NOMO-1 treated with DMSO at 0.1 percent for 48 hours (cell line): ENCODE data around the gene DLG2.

Source experiments
- DNase-seq: peaks from one replicate; lab custom pipeline; 2025; ENCODE audit not compliant: unreplicated experiment; lab: John Stamatoyannopoulos, UW

The DLG2 gene

DNA sequence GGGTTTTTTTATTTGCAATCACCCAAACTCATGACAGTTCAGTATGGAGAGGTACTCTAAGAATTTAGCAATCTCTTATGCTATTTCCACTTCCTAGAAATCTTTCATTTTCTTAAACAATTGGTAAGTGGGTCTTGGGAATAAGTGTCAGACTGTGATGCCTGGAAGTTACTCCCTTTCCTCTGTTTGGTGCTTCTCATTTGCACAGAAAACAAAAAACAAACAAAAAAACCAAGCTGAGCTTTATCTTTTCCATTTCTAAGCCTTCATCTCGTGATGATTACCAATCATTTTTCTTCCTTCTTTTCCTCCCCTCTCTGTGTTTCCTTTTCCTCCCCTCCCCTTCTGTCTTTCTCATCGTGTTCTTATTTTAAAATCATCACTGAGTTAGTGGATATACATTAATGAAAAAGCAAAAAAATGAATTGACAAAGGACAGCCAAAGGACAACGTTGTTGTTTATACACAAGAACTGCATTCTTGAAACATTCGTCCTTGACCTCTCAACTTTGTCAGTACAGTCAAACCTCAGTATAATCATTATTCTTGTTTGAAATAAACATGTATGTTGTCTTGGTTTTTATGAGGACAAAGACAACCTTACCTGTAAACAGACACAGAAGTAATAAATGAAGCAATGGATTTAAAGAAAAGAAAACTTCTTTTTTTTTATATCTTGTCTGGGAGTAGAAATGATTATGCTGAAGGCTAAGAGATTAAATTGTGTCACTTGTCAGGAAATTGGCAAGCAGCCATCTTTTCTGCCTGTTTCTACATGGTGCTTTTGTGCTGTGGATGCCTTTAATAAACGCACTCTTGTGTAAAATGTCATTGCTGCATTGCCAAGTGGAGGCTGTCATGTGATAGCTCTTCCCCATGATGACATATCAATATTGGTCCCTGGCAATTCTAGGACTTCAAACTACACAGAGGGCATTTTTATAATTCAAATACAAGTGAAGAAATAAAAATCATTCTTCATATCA is 1537.8 kb downstream of the DLG2 start:
- no peak for DNase-seq

DNA sequence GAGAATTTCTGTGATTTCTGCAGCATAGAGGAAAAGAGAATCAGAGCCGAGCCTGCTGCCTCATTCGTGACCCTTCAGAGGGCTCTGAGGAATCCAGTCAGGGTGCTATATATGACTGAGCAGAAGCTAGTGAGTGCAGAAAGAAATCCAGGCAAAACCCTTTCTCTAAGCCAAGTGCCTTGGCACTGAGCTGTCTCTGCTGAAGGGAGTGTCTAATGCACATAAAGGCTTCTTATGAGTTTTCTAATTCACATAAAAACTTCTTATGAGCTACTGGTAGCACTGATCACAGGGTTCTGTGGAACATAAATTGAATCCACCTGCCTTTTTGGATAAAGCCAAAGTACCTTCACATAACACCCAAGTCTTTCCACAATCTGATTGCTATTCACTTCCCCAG is 1555.3 kb downstream of the DLG2 start:
- DNase-seq, result no peak

DNA sequence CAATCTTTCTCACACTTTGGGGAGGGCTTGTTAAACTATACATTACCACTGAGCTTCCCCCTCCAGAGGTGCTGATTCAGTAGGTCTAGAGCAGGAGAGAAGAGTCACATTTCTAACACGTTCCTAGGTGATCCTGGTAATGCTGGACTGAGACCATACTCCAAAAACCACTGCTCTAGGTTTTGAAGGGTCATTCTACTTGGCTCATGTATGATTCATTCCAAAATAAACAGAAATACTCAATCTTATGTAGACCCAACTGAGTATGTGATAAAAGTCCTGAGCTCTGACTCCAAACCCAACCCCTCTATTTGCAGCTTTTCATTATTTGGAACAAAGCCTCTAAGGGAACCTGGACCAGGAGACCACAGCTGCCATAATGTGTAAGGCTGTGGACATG is 1558.1 kb downstream of the DLG2 start:
- no peak for DNase-seq

DNA sequence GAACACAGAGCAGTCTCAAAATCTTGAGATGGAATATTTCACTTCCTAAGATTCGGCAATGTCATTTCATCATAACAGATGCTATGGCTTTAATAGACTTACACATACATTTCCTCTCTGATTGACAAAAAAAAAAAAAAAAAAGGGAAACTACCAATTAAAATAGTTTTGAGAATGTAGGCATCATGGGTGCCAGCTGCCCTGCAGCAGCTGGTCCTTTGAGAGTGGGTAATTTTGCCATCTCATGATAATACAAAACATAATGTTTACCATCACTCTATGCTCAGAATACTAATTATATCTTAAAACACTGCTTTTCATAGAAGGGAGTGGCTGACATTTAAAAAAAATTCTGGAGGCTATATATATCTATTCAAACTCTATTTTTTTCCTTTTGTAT is 1565.4 kb downstream of the DLG2 start:
- DNase-seq, result no peak

DNA sequence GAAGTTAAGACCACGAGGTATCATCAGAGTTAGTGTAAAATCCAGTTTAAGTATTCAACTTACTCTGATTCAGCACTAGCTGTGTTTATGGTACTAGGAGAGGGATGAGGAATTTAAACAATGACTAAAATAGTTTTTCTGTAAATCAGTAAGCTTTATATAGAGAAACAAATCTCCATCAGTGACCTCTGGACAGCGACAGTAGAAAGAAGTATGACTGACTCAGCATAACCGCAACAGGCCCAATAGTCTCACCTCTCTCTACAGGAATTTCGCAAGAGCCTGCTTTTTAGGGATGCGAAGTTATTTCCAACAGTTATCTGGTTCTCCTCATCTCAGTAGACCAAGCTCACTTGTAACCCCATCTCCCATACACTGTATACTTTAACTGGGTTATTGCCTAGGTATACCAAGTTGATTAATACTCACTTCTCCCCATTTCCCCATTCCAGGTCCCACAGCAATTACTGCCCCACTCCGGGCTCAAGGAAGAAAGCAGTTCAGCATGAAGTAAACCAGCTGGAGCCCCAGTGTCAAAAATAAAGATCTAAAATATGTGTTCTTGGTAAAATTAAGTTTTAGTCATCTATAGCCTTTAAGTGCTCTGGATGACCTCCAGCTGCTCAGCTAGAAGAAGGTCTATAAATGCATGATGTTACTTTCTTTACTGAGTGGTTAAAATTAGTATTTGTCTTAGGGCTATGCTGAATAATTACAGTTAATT is 1570.3 kb downstream of the DLG2 start:
- no peak for DNase-seq

DNA sequence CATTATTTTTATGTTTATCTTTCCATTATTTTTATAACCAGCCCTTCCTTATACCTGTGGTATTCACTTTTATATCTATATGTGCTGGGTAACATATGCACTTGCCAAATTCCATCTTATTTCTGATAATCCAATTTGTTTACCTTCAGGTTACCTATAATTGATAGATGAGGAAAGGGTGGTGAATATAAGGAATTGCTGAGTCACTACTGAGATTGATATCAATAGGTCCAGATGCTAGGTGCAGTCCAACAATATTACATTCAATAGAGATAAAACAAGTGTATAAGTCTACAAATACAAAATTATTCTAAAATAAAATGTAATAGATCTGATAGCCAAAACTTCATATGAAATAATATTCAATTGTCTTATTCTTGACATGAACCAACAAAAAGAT is 1582.0 kb downstream of the DLG2 start:
- DNase-seq, result no peak

DNA sequence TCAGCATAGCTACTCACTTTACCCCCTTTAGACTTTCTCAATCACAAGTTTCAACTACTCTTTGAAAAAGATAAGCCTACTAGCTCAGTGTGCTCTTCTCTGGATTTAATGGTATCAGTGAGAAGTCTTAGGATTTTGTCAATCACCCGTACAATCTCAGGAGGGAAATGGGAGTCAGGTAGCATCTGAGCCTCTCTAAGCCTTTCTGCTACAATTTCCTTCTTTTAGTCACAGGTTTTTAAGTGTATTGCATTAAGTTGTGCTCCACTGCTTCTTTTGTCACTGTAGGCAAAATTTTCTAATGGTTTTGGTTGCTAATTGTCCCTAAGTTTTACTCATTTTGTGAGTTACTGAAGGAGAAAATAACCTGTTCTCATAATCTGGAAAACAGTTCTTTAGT is 1582.4 kb downstream of the DLG2 start:
- no peak for DNase-seq

DNA sequence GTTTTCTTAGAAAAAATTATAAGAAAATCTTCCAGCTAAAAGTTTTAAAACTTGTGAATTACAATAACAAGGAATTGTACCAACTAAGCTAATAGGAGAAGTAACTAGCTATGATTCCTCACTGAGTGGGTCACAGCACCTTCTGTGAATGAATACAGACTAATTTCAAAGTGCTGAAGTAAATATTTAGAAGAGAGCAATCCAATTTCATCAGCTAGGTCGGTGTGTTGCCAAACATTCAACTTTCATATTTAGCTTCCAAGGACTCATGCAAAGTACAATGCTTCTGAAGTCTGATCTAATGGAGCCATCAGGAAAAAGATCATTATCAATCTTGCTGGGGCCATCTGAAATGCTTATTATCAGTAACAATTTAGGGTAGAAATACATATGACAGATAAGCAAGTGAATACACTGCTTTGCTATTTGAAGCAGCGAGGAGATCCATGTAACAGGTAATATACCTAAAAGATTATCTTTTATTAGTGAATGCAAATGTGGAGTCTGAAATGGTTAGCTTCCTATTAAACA is 1590.4 kb downstream of the DLG2 start:
- DNase-seq, result no peak

DNA sequence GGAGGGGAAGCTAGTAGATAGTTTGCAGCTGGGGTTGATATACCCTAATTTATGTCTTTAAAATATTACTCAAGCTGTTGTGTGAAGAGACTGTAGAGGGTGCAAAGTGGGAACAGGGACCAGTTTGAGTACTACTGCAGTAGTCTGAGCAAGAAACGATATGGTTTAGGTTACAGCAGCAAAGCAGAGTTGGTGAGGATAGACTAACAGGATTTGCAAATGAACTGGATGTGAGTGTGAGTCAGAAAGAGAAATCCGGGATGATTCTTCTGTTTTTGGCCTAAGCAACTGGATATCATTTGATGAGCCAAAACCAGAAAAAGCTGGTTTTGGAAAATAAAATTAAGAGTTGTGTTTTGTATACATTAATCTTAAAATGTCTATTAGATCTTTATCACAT is 1591.5 kb downstream of the DLG2 start:
- DNase-seq, result no peak

DNA sequence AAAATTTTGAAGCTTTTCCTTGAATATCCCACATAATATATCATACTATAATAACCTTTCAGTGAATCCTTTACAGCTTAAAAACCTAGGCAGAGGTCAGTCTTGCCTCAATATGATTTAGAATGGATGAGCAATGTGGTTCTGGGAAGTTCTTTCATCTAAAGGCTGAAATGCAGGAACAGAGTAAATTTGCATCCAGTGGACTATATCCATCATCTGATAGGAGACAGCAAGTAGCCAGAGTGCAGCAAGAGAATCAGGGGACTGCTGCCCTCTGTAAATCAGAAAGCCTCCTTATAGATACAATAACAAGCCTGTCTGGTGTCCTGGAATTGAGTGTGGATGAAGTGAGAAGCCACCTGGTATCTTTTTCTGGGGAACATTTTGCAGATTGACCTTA is 1592.7 kb downstream of the DLG2 start:
- no peak for DNase-seq

DNA sequence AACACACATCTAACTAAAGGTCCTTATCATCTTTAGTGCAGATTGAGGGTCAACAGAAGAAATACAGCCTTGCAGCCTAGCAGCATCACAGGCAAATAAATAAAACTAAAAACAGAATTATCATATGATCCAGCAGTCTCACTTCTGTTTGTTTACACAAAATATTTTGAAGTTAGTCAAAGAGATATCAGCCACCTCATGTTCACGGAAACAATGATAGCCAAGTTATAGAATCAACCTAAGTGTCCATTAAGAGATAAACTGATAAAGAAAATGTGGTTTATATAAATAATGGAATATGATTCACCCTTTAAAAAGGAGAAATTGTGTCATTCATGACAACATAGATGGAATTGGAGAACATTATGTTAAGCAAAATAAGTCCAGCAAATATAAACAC is 1602.9 kb downstream of the DLG2 start:
- no peak for DNase-seq

DNA sequence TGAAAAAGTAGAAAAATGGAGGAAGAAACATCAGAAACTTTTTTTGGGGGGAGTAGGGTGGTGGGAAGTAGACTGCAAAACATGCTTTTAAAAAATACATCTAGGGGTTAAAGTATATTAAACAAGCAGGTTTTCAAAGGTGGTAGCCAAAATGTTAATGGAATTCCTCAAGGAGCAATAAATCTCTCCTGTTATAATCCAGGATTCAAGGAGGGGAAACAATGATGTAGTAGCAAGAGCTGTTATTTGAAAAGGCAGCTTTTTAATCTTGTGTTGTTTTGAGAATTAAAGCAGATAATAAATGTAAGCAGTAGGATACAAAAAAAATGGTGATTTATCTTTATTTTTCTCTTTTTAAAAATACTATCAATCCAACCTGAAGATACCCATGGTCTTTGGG is 1604.4 kb downstream of the DLG2 start:
- DNase-seq, result no peak

DNA sequence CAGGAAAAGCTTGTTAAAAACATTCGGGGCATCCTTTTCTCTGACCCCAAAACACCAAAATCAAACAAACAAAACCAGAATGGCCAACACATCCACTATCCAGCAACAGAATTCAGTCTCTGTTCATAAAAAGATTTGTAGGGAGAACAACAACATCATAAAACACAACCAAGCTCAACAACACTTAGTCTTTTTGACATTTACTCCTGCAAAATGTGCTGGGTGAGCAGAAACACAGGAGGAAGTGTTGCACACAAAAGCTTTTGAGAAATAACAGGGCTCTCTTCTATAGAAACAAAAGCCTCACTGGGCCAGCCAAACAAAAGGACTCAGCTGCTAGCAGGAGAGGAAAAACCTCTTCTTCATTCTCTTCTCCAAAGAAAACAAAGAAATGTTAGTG is 1604.9 kb downstream of the DLG2 start:
- DNase-seq, result no peak

DNA sequence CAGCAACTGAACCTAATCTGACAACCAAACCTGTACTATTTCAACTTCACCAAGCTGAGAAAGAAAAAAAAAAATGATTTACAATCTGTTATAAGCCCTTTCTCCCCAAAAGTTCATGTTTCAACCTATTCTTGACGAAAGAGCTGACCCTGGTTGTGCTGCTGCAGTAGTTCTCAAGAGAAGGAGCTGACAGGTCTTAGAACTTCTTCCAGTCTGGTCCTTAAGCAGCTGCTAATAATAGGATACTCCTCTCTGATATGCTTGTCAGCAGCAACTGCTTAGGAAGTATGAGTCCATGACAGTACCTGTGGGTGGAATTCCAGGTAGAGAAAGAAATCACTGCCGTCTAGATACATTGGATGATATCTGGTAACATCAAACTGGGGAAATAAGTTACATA is 1605.9 kb downstream of the DLG2 start:
- DNase-seq, result no peak

DNA sequence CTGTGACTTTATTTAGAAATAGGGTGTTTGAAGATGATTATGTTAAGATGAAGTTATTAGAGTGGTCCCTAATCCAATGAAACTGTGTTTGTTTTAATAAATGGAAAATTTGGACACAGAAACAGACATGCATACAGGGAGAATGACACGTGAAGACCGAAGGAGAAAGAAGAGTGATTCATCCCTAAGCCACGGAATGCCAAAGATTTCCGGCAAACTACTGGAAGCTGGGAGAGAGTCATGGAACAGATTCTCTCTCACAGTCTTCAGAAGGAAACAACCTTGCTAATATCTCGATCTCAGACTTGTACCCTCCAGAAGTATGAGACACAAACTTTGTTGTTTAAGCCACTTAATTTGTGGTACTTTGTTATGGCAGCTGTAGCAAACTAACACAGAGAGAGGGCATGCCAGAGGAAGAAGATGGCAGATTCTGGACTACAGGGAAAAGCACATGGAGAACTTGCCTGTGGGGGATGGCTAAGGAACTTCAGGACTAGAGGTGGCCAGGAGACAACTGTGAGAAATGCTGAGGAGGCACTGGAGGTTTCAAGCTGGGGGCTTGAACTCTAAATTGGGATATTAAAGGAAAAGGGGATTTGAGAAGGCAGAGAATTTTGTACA is 1607.5 kb downstream of the DLG2 start:
- no peak for DNase-seq

DNA sequence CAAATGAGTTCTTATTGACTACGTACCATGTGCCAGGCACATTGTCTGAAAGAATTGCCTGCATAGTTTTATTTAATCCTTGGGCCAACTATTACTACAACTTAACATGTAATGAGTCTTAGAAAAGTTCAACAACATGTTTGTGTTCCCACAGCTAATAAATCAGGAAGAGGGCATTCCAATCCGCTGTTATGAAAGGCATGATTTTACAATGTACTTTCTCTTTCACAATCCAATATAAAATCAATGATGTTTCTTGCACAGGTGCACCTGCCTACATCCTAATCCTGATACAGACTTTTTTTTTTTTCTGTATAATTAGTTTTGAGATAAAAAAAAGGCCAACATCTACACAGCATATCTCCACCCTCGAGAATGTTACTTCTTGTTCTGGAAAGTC is 1612.6 kb downstream of the DLG2 start:
- no peak for DNase-seq

DNA sequence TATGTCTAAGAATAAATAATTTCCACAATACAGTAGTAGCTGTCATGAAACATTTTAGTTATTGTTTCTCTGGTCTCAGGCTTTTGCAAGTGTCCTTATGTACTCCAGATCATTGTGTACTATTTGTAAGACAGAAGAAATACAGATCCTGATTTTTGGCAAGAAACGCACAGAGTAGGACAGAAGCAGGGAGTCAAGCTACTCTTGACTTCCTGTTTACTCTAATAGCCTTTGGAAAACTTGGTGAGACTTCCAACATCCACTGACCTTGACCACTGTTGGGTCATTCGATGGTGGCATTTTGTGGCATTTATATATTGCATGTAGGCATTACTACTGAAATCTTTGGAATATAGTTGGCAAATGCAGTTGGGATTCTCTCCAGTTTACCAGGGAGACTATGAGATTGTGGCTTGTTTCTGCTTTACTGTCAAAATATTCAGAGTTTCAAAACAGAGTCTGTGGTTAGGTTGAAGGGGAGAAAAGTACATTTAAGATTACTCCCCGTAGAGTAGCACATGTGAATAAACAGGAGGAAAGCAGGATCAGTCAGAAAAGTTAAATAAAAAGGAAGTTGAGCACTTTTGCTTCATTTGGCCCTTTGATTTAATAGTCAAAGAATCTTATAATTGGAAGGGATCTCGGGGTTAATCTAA is 1614.8 kb downstream of the DLG2 start:
- no peak for DNase-seq

DNA sequence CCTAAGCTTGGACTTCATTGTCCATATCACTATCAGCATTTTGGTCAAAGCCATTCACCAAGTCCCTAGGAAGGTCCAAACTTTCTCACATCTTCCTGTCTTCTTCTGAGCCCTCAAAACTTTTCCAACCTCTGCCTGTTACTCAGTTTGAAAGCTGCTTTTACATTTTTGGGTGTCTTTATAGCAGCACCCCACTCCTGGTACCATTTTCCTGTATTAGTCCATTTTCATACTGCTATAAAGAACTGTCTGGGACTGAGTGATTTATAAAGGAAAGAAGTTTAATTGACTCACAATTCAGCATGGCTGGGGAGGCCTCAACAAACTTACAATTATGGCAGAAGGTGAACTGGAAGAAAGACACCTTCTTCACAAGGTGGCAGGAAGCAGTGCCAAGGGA is 1624.0 kb downstream of the DLG2 start:
- DNase-seq, result no peak

DNA sequence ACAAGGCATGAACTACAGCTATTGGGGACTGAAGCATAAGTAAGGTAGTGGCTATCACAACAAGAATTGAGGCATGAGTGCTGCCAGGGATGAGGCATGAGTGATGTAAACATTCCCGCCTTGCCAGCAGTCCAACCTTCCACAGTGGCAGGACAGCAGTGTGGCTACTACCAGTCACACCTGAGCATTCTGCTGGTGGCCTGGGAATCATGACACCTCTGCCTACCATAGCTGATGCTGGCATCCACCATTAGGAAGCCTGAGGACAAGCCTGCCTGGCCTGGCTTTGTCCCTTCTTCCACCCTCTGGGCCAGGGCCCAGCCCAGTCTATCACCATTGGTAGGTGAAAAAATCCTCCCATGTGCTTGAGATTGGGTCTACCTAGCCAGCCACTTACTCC is 1628.2 kb downstream of the DLG2 start:
- no peak for DNase-seq

DNA sequence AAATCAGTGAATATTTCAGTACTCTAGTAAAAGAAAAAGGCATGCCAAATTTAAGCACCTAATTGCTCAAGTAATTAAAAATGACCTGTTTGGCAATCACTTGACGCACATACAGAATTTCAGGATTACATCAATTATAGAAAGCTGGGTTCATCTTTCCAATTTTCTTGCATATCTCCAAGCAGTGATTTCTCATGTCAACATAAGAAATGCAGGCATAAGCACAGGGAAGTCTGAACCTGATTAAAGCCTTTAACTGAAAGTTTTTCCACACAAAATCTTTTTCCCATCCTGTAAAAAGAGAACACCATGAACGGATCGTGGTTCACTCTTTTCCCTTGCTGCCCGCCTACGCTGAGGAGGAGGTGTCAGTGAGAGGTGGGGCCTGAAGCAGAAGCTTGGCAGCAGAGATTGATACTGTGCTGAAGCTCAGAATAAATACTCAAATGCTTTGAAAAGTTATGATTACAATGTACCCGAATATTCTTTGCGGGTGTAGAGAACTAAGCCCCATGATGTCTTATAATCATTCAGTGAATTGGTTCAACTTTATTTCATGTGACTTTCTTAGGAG is 1636.9 kb downstream of the DLG2 start:
- no peak for DNase-seq

DNA sequence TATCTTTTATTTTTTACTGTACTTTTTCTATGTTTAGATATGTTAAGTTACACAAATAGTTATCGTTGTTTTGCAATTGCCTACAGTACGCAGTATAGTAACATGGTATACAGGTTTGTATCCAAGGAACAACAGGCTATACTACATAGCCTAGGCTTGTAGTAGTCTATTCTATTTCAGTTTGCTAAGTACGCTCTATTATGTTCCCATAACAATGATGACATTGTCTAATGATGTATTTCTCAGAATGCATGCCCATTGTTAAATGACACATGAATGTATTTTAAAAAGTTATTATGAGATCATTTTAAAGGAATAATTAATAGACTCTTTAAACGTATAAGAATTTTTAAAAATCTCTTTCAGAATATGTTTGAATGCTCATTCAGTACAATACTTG is 1644.3 kb downstream of the DLG2 start:
- DNase-seq, result no peak
